Fibroblast of lung (primary cell): ENCODE results near the gene AVPI1.

Experiments
- CTCF ChIP-seq, 2 donors: IDR thresholded peaks in 1 of 2; conservative IDR thresholded peaks in 1 of 2; 1 replicate in 1 of 2; 2 replicates in 1 of 2; pipeline ENCODE4 v1.5.1; 2011 to 2012; ENCODE audit warnings: low read length in 2 of 2, control low read depth in 1 of 2, inconsistent platforms in 1 of 2, low read depth in 1 of 2, mild to moderate bottlenecking in 1 of 2
- EZH2 ChIP-seq: IDR thresholded peaks from 2 replicates; pipeline ENCODE4 v1.5.1; 2012; ENCODE audit warnings: low read length, control low read depth, mild to moderate bottlenecking; ENCODE audit errors: missing control alignments

GRCh38 chr10:97713826-97714400 lies 26.9 kb upstream of the AVPI1 start:
- TF ChIP-seq EZH2 (no peak), CTCF (conservative IDR thresholded peaks at IDR 0.05 in 1 of 2, IDR thresholded peaks at IDR 0.05 in 1 of 2; ENCODE audit: low read depth in 1 of 2, low read length in 2 of 2) (peak in 1 of 2 donors; percentile 29)
